SU-DHL-6 (cell line): Measurements from ENCODE around the gene PIGP.

Source experiments
- H2AFZ ChIP-seq: fragments of 200-600 bp; sonication (generic); 2 replicates; pipeline ENCODE4 v1.6.1; 2014; ENCODE audit warnings: low read depth, mild to moderate bottlenecking, moderate library complexity, mixed read lengths, antibody characterized with exemption, low read length; ENCODE audit not compliant: severe bottlenecking
- H3F3A ChIP-seq: fragments of 200-600 bp; shearing (Covaris generic); 2 replicates; pipeline ENCODE4 v1.6.0; 2016; ENCODE audit warnings: antibody characterized with exemption, mild to moderate bottlenecking; ENCODE audit not compliant: insufficient read depth
- H3K27ac ChIP-seq: fragments of 200-600 bp; sonication (generic); 2 replicates; pipeline ENCODE4 v1.5.1; 2016; ENCODE audit warnings: low read depth, mild to moderate bottlenecking, low read length, moderate library complexity, mixed read lengths
- H3K27me3 ChIP-seq: fragments of 200-600 bp; sonication (generic), shearing (Covaris generic); 2 replicates; pipeline ENCODE4 v1.6.0; 2014; ENCODE audit warnings: mild to moderate bottlenecking, low read length
- H3K36me3 ChIP-seq: fragments of 200-600 bp; sonication (generic); 2 replicates; pipeline ENCODE4 v1.6.1; 2014; ENCODE audit warnings: mild to moderate bottlenecking, low read length, mixed read lengths
- H3K4me2 ChIP-seq: fragments of 300-600, 200-600 bp; shearing (Covaris generic), sonication (generic); 2 replicates; pipeline ENCODE4 v1.6.0; 2014; ENCODE audit warnings: low read length, low read depth, mild to moderate bottlenecking; ENCODE audit not compliant: poor library complexity, severe bottlenecking
- H3K4me3 ChIP-seq: fragments of 200-600 bp; sonication (generic); 2 replicates; pipeline ENCODE4 v1.5.1; 2014; ENCODE audit warnings: antibody characterized with exemption, low read length, mild to moderate bottlenecking, mixed read lengths; ENCODE audit not compliant: insufficient read depth, poor library complexity, severe bottlenecking
- H3K79me2 ChIP-seq: fragments of 200-600 bp; sonication (generic); 2 replicates; pipeline ENCODE4 v1.6.1; 2014; ENCODE audit warnings: mild to moderate bottlenecking, low read length, moderate library complexity; ENCODE audit not compliant: insufficient read depth
- H3K9ac ChIP-seq: fragments of 200-600 bp; sonication (generic); 2 replicates; pipeline ENCODE4 v1.7.0; 2014; ENCODE audit warnings: mild to moderate bottlenecking, low read length
- H3K9me2 ChIP-seq: fragments of 200-600 bp; sonication (generic); replicated peaks from 2 replicates; pipeline ENCODE4 v1.6.1; 2014; ENCODE audit warnings: low read length; ENCODE audit not compliant: insufficient read depth
- H3K9me3 ChIP-seq: fragments of 200-600 bp; sonication (generic); 2 replicates; pipeline ENCODE4 v1.6.1; 2014; ENCODE audit warnings: low read length, mixed read lengths; ENCODE audit not compliant: insufficient read depth
- H4K20me1 ChIP-seq: fragments of 200-600 bp; sonication (generic); 2 replicates; pipeline ENCODE4 v1.6.1; 2014; ENCODE audit warnings: low read depth, mild to moderate bottlenecking, antibody characterized with exemption, low read length, moderate library complexity, mixed read lengths
- CTCF ChIP-seq: fragments of 200-600 bp; sonication (generic); IDR thresholded peaks from one replicate; pipeline ENCODE4 v1.5.1; 2017; ENCODE audit warnings: antibody characterized with exemption, mild to moderate bottlenecking, low read length, moderate library complexity; ENCODE audit not compliant: insufficient read depth, poor library complexity, severe bottlenecking
- EZH2phosphoT487 ChIP-seq: fragments of 200-600 bp; sonication (generic), shearing (Covaris generic); conservative IDR thresholded peaks from 2 replicates; pipeline ENCODE4 v1.6.1; 2018; ENCODE audit warnings: mild to moderate bottlenecking, antibody characterized with exemption, low read length, moderate library complexity, mixed read lengths

The PIGP gene

GRCh38 chr21:37071561-37072273 lies 1.2 kb downstream of the PIGP start:
- Histone ChIP-seq H4K20me1 (no peaks in the 10 kb centered on the region; the same call in 1 of the 2 replicates), H3K79me2 (peaks cover 34% of the 10 kb centered on the region), H3K9me3 (no peaks in the 10 kb centered on the region), H3K4me3 (peak overlapping the region; percentile 64), H3K9ac (peak overlapping the region; percentile 85), H3K27ac (peak overlapping the region; percentile 50), H2AFZ (peak overlapping the region; percentile 81), H3K27me3 (no peaks in the 10 kb centered on the region), H3F3A (peaks cover 21% of the 10 kb centered on the region), H3K36me3 (peaks cover 7% of the 10 kb centered on the region; the same call in 1 of the 2 replicates), H3K9me2 (no peaks in the 10 kb centered on the region), H3K4me2 (peak overlapping the region; percentile 64)
- TF ChIP-seq EZH2phosphoT487 = no peak
- no peak for TF ChIP-seq CTCF

- TF ChIP-seq CTCF = no peak
- TF ChIP-seq EZH2phosphoT487 = no peak
- Histone ChIP-seq H3K4me2 (no peak overlapping the region), H3K9ac (no peak overlapping the region), H3K27ac (no peak overlapping the region), H4K20me1 (no peaks in the 10 kb centered on the region), H3F3A (no peaks in the 10 kb centered on the region; the same call in 1 of the 2 replicates), H3K36me3 (0 out of 2 replicates have a peak, but pooled peaks cover 4% of the 10 kb centered on the region), H3K9me3 (no peaks in the 10 kb centered on the region), H3K9me2 (no peaks in the 10 kb centered on the region), H3K4me3 (no peak overlapping the region), H3K27me3 (no peaks in the 10 kb centered on the region), H2AFZ (no peak overlapping the region), H3K79me2 (no peaks in the 10 kb centered on the region)
These were observed 7.2 kb downstream of the PIGP start for GRCh38 chr21:37065561-37066177.

GRCh38 chr21:37064841-37065240 lies 8.0 kb downstream of the PIGP start:
- Histone ChIP-seq H3K4me2 (no peak overlapping the region), H3K9ac (no peak overlapping the region), H3K79me2 (no peaks in the 10 kb centered on the region), H3K27me3 (no peaks in the 10 kb centered on the region), H3K36me3 (0 out of 2 replicates have a peak, but pooled peaks cover 4% of the 10 kb centered on the region), H3F3A (no peaks in the 10 kb centered on the region; the same call in 1 of the 2 replicates), H2AFZ (no peak overlapping the region), H3K9me2 (no peaks in the 10 kb centered on the region), H3K4me3 (no peak overlapping the region), H4K20me1 (no peaks in the 10 kb centered on the region), H3K9me3 (no peaks in the 10 kb centered on the region), H3K27ac (no peak overlapping the region)
- no peak for TF ChIP-seq CTCF
